ENCODE data around the gene MCRIP2.

- TF ChIP-seq, protein P1, sequence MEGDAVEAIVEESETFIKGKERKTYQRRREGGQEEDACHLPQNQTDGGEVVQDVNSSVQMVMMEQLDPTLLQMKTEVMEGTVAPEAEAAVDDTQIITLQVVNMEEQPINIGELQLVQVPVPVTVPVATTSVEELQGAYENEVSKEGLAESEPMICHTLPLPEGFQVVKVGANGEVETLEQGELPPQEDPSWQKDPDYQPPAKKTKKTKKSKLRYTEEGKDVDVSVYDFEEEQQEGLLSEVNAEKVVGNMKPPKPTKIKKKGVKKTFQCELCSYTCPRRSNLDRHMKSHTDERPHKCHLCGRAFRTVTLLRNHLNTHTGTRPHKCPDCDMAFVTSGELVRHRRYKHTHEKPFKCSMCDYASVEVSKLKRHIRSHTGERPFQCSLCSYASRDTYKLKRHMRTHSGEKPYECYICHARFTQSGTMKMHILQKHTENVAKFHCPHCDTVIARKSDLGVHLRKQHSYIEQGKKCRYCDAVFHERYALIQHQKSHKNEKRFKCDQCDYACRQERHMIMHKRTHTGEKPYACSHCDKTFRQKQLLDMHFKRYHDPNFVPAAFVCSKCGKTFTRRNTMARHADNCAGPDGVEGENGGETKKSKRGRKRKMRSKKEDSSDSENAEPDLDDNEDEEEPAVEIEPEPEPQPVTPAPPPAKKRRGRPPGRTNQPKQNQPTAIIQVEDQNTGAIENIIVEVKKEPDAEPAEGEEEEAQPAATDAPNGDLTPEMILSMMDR (IDR thresholded peaks at IDR 0.05; ENCODE audit: insufficient read depth, low read depth, low read length): no peak
- no peak for TF ChIP-seq EZH2 (IDR thresholded peaks at IDR 0.05; ENCODE audit: insufficient read depth, low read length)
Observed at GRCh38 chr16:669666-670065, 28.0 kb downstream of the MCRIP2 start.

Data from astrocyte (in vitro differentiated cells and primary cell).